Anterior cingulate cortex (tissue), 58 donors: ENCODE data around the gene MXD3.
"Not testable (repeated sequence)": the region's sequence is repeated elsewhere in the genome, so short reads cannot be mapped to it uniquely, and the experiment has no call there.

Experiments used
- DNase-seq, 58 donors: peaks; one replicate each; lab custom pipeline; 2025; lab: John Stamatoyannopoulos, UW

MXD3 gene

GRCh38 chr5:177306674-177307543, 4.8 kb downstream of the MXD3 start:
- DNase-seq = no peak

- not testable (repeated sequence) for DNase-seq
Measured at GRCh38 chr5:177306103-177306640, 5.5 kb downstream of the MXD3 start.

- DNase-seq = no peak
Measured at GRCh38 chr5:177304392-177305119, 7.1 kb downstream of the MXD3 start.

- peak in 1 of 58 donors; percentile 13 for DNase-seq
Measured at GRCh38 chr5:177303925-177304391, 7.7 kb downstream of the MXD3 start.

GRCh38 chr5:177303121-177303924, 8.4 kb downstream of the MXD3 start, which contains the start of the genes PRELID1 and RAB24:
TSS of gene PRELID1 (plus strand) at chr5:177303799. CDS start at chr5:177303986, 187 bp downstream.
TSS of gene RAB24 (minus strand) at chr5:177303719. CDS start at chr5:177303288, 431 bp downstream.
- DNase-seq = peak in 57 of 58 donors; percentile 27 to 92 (median 80)

- DNase-seq = no peak
Measured at GRCh38 chr5:177302354-177303110, 9.2 kb downstream of the MXD3 start.

- DNase-seq = peak in 1 of 58 donors; percentile 8
Measured at GRCh38 chr5:177301503-177302165, 10.1 kb downstream of the MXD3 start.

- DNase-seq = no peak
Measured at GRCh38 chr5:177300951-177301350, 10.7 kb downstream of the MXD3 start.

GRCh38 chr5:177300236-177300880, 11.3 kb downstream of the MXD3 start:
- DNase-seq = peak in 16 of 58 donors; percentile 7 to 65 (median 28)

- DNase-seq = no peak
Measured at GRCh38 chr5:177299697-177300096, 12.0 kb downstream of the MXD3 start.

GRCh38 chr5:177297922-177298321, 13.8 kb downstream of the MXD3 start:
- DNase-seq = no peak

GRCh38 chr5:177296581-177296980, 15.1 kb downstream of the MXD3 start:
- DNase-seq = no peak

- no peak for DNase-seq
Measured at GRCh38 chr5:177295924-177296323, 15.8 kb downstream of the MXD3 start.

- no peak for DNase-seq
Measured at GRCh38 chr5:177294632-177295031, 17.1 kb downstream of the MXD3 start.

GRCh38 chr5:177293819-177294581, 17.7 kb downstream of the MXD3 start:
- DNase-seq = no peak

GRCh38 chr5:177291735-177292134, 20.0 kb downstream of the MXD3 start:
- DNase-seq = no peak

GRCh38 chr5:177290816-177291596, 20.7 kb downstream of the MXD3 start:
- DNase-seq = no peak
